T-helper 2 cell treated with Interferon-gamma antibody and Interleukin-4, amounts not matched to agents 5 μg/mL and 100 μg/mL, for 36 hours (primary cell): ENCODE measurements around the gene FOXK2.
A peak's percentile ranks its signal among the peaks of the same experiment; 100 is the strongest.

Source experiments
- DNase-seq: peaks from one replicate; pipeline ENCODE4 v3.0.0; 2021; ENCODE audit warnings: low spot score
- H3K27ac Mint-ChIP-seq: one replicate; pipeline ENCODE4 v1.8.0; 2021; ENCODE audit warnings: mild to moderate bottlenecking, mixed read lengths
- H3K27me3 Mint-ChIP-seq: one replicate; pipeline ENCODE4 v1.8.0; 2021; ENCODE audit warnings: low read depth, mixed read lengths
- H3K36me3 Mint-ChIP-seq: one replicate; pipeline ENCODE4 v1.8.0; 2021; ENCODE audit warnings: low read depth, mixed read lengths
- H3K4me1 Mint-ChIP-seq: one replicate; pipeline ENCODE4 v1.8.0; 2021; ENCODE audit warnings: low read depth, mixed read lengths
- H3K4me3 Mint-ChIP-seq: one replicate; pipeline ENCODE4 v1.8.0; 2022; ENCODE audit warnings: mild to moderate bottlenecking, moderate library complexity, mixed read lengths
- H3K9me3 Mint-ChIP-seq: one replicate; pipeline ENCODE4 v1.8.0; 2021; ENCODE audit warnings: mixed read lengths

The FOXK2 gene

DNA sequence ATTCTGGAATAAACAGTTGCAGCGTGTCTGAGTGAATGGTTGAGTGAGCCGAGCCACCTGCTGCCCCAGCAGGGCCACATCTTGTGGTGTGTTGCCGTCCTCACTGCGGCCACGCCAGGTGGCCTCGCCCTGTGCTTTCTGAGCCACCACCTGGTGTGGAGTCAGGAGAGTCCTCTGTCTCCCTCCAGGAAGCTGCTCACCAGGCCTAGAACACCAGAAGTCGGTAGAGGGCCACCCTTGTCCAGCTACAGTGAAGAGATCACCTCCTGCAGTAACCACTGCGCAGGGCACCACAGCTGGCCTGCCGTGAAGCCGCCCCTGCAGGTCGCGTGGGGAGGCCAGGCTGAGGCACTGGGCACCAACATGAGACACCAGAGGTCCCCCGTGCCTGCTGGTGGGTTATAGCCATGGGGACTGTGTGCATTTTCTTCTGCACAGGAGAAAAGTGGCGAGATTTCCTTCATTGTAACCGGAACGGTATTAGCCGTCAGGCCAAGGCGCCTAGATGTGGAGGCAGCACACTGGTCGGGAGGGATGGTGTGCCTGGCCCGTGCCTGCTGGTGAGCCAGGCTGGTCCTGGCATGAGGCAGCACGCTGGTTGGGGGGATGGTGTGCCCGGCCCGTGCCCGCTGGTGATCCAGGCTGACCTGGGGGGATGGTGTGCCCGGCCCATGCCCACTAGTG, 28.9 kb upstream of the FOXK2 start:
- Mint-ChIP-seq H3K27ac (no peak overlapping the region), H3K4me3 (no peak overlapping the region), H3K9me3 (no peaks in the 10 kb centered on the region), H3K27me3 (no peaks in the 10 kb centered on the region), H3K36me3 (peaks cover 29% of the 10 kb centered on the region), H3K4me1 (peaks cover 18% of the 10 kb centered on the region)
- DNase-seq: no peak

DNA sequence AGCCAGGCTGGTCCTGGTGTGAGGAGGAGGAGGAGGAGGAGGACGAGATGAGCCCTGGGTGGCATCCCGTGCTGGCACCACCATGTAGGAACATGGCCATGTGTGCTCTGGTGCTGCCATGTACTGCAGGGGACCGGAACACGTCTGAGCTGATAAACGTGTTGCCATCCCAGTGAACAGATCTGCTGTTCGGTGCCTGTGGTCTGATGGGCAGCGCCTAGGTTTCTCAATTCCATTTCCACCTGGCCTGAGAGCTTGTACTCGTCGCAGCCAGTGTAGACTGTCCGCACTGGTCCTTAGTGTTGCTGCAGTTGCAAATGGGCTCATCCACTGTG, 28.4 kb upstream of the FOXK2 start:
- H3K36me3 Mint-ChIP-seq: peaks cover 24% of the 10 kb centered on the region
- no peak overlapping the region for H3K4me3 Mint-ChIP-seq
- H3K4me1 Mint-ChIP-seq: peaks cover 15% of the 10 kb centered on the region
- no peaks in the 10 kb centered on the region for H3K9me3 Mint-ChIP-seq
- no peaks in the 10 kb centered on the region for H3K27me3 Mint-ChIP-seq
- DNase-seq: no peak
- no peak overlapping the region for H3K27ac Mint-ChIP-seq

DNA sequence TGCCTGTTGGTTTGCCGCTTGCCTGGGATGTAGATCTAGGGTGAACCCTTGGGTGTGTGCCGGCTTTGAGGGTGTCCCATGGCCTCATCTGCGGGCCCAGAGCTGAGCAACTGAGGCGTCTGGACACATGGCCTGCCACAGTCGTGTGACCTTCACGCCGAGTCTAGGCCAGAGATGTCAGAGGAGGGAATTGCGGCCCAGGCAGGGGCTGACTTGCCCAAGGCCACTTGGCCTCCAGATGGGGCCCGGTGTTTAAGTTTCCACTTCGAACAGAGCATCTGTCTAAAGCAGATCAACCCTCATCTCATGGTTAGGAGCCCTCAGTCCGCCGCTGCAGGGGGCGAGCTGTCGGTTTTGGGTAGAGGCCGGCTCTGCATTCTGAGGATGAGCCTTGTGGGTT, 28.0 kb upstream of the FOXK2 start:
- no peaks in the 10 kb centered on the region for H3K9me3 Mint-ChIP-seq
- no peaks in the 10 kb centered on the region for H3K27me3 Mint-ChIP-seq
- H3K36me3 Mint-ChIP-seq: peaks cover 21% of the 10 kb centered on the region
- H3K4me3 Mint-ChIP-seq: no peak overlapping the region
- no peak for DNase-seq
- H3K27ac Mint-ChIP-seq: no peak overlapping the region
- peaks cover 14% of the 10 kb centered on the region for H3K4me1 Mint-ChIP-seq

DNA sequence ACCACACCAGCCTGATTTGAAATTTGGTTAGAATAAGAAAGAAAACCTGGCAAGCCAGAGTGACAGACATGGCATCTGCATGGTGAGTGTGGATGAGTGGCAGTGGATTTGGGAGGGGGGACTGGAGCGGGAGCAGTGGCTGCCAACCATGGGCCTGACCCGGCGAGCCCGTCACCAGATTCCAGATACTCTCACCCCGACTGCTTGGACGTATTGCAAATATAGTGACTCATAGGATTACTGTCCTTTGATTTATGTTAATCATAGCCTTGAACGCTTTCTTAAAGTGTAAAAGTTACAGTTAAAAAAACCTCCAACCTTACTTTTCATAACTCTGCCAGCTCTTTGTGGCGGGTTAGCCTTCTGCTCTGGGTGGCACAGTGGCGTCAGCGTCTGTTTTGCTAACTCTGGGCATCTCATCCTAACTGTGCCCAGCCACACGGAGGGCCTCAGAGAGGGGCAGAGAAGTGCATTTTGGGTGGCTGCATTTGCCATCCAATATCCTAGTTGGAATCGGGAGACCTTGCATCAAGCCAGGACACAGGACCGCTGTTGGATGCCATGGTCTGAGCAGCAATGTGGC, 26.8 kb upstream of the FOXK2 start:
- no peak overlapping the region for H3K27ac Mint-ChIP-seq

DNA sequence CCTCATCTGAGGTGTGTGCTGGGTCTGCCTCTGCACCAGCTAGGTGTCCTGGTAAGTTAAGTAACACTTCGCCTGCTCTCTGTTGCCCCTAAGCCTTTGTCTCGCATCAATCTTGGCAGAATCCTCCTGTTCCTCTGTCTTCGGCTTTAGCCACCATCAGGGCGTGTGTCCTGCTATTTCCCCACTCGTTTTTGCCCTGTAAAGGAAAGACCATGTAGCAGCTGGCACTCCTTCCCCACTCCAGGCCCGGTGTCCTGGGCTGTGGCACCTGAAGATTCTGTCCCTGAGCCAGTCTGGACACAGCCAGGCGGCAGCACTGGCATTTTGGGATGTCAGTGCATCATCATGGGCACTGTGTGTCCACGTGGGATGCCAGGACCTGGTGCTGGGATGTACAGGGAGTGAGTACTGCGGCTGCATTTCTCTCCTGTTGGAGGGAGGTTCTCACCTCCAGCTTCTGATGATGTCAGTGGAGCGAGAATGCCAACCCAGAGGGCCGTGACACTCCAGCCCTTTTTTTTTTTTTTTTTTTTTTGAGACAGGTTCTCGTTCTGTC, 26.2 kb upstream of the FOXK2 start:
- H3K27ac Mint-ChIP-seq: no peak overlapping the region
- peaks cover 9% of the 10 kb centered on the region for H3K36me3 Mint-ChIP-seq
- peaks cover 15% of the 10 kb centered on the region for H3K4me1 Mint-ChIP-seq
- no peaks in the 10 kb centered on the region for H3K27me3 Mint-ChIP-seq
- no peak for DNase-seq
- H3K4me3 Mint-ChIP-seq: no peak overlapping the region
- no peaks in the 10 kb centered on the region for H3K9me3 Mint-ChIP-seq

More for the DNA sequence above, 26.8 kb upstream of the FOXK2 start:
- H3K27me3 Mint-ChIP-seq: no peaks in the 10 kb centered on the region
- no peak overlapping the region for H3K4me3 Mint-ChIP-seq
- DNase-seq: no peak
- peaks cover 14% of the 10 kb centered on the region for H3K4me1 Mint-ChIP-seq
- H3K36me3 Mint-ChIP-seq: peaks cover 13% of the 10 kb centered on the region
- H3K9me3 Mint-ChIP-seq: no peaks in the 10 kb centered on the region

DNA sequence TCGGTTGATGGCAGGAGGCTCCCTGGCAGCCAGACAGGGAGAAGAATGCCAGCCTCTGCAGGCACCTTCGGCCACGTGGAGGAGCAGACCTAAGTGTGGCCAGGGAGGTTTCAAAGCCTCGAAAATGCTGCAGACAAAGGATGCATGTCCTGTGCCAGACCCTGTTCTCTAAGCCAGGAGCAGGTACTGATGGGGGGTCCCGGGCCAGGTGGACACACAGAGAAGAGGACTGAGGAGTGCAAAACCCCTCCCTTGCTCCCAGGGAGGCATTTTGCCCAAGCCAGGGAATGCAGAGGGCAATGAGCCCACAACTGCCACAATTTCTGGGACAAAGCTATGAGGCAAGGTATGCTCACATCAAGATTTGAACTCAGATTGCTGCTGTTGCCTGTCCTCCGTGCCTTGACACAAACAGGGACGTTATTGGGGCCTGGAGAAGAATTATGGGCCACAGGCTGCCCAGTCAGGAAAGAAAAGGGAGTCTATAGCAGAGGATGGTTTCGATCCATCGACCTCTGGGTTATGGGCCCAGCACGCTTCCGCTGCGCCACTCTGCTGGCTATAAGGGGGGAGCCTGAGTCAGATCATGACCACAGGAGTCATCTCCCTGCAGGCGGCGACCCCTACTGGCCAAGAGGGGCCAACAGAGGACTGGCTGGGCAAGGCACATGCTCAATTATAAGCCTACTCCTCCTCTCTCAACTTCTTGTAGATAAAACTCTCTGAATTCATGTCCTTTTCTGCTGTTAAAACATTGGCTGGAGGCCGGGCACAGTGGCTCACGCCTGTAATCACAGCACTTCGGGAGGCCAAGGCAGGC, 25.1 kb upstream of the FOXK2 start:
- peak; percentile 86 for DNase-seq
- Mint-ChIP-seq H3K4me3 (peak overlapping the region; percentile 63), H3K9me3 (no peaks in the 10 kb centered on the region), H3K27ac (peak overlapping the region; percentile 83), H3K36me3 (peaks cover 1% of the 10 kb centered on the region), H3K27me3 (peaks cover 2% of the 10 kb centered on the region), H3K4me1 (peaks cover 20% of the 10 kb centered on the region)

DNA sequence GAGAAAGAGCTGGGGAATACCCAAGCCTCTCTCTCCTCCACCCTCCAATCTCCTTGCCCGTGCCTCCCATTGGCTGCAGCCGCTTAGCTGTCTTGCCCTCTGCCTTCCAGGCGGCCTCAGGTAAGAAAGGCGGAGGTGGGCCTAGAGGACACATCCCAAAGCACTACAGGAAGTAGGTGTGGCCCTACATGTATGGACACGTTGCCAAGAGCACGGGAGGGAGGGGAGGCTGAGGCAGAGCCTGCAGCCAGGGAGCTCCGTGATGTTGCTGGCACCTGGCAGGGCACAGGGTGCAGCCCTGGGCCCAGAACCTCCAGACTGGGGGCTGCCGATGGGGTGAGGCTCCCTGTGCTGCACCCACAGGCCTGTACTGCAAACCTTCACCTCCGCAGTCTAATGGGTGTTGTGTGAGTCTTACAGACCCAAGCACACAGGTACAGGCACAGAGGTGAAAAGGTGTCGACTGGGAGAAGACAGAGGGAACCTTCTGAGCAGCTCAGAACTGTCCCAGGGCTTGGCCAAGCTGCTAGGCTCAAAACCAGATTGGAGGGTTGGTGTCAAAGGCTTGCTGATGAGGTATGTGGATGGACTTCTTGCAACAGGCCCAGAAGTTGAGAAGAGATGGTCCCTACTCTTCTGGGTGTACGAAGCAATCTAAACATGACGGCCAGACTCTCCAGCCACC, 23.5 kb upstream of the FOXK2 start:
- Mint-ChIP-seq H3K4me1 (peaks cover 21% of the 10 kb centered on the region), H3K27ac (peak overlapping the region; percentile 71), H3K27me3 (peaks cover 2% of the 10 kb centered on the region), H3K36me3 (no peaks in the 10 kb centered on the region), H3K9me3 (no peaks in the 10 kb centered on the region), H3K4me3 (peak overlapping the region; percentile 67)
- DNase-seq: no peak

DNA sequence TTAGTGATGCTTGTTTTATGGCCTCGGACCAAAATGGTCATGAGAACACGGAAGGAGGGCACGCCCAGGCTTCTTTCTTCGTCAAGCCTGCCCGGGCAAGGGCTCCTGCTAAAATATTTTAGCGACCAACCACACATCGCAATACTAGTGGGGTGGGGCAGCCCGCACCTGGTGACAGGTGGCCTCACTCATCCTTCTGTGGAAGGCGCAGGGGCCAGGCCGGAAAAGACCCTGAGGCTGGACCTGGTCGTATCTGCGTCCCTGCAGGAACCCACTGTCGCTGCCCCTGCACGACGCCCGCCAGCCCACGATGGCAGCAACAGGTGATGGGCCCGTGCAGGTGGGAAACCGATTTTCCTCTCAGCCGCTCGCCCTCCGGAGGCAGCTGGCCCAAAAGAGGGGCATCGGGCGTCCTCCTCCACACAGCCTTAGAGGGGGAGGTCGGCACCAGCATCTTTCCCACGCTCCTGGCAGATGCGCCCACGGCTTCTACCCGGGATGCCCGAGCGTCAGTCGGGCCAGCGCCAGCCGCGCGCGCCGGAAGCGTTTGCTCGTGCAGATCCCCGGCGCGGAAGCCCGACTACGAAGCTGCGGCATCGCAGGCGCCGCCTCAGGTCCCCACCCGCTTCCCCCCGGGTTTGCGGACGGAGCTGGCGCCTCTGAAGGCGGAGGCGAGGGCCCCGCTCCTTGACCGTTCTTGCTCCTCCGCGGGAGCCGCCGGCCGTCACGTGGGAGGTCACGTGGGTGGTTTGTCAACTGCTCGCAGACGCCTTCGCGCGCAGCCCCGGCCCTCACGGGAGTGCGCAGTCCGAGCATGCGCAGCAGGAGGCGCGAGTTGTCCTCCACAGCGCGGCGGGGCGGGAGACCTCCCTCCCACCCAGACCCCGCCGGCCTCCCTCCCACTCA, 22.8 kb upstream of the FOXK2 start:
- Mint-ChIP-seq H3K36me3 (no peaks in the 10 kb centered on the region), H3K27ac (peak overlapping the region; percentile 71), H3K4me3 (peak overlapping the region; percentile 67), H3K4me1 (peaks cover 21% of the 10 kb centered on the region), H3K9me3 (no peaks in the 10 kb centered on the region), H3K27me3 (peaks cover 2% of the 10 kb centered on the region)
- peak; percentile 96 for DNase-seq

DNA sequence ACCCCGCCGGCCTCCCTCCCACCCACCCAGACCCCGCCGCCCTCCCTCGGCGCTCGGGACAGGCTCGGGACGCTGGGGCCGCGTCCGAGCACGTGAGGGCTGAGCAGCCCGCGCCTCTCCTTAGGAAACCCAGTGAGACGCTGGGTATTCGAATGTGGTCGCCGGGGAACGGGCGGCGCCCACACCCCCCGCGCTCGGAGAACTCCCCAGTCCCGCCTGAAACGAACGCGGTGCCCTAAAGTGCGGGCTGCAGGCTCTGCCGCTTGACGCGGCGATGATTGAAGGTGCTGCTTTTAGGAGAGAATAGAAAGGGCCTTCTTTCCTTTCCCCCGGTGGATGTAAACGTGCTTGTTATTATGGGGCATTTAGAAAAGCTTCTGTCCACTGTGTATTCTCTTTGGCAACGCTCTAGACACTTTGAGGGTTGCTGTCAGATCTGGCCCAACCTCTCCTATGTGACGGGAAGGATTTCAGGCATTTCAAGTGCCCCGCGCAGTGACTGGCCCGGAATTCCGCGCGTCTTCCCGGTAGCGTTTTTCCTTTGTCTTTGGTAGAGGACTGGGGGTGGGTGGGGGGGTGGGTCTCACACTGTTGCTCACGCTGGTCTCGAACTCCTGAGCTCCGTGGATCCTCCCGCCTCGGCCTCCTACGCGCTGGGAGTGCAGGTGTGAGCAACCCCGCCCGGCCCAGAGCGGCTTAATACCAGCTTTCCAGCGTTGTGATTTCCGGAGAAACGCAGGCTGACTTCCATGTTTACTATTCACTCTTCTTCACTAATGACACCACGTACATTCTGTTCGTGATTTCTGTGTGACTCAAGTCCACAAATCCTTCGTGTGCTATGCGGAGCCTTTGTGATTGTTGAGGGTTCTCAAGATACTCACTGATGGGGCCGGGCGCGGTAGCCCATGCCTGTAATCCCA, 21.8 kb upstream of the FOXK2 start:
- Mint-ChIP-seq H3K4me1 (peaks cover 21% of the 10 kb centered on the region), H3K9me3 (no peaks in the 10 kb centered on the region), H3K27me3 (peaks cover 2% of the 10 kb centered on the region), H3K27ac (peak overlapping the region; percentile 88), H3K4me3 (peak overlapping the region; percentile 84), H3K36me3 (no peaks in the 10 kb centered on the region)
- DNase-seq: peak; percentile 35

DNA sequence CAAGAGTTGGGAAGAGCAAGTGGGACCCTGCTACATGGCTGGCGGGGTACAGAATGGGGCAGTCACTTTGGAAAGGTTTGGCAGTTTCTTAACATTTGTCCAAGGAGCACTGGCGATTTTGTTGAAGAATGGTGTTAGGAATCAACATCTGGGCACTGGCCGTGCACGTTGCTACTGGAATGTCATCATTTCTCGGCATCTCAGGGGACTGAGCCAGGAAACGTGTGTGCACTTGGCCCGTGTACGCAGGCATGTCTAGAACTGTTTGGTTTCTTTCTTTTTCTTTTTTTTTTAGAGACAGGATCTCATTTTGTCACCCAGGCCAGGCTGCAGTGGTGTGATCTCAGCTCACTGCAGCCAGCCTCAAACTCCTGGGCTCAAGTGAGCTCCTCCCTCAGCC, 17.3 kb upstream of the FOXK2 start:
- no peaks in the 10 kb centered on the region for H3K36me3 Mint-ChIP-seq
- no peaks in the 10 kb centered on the region for H3K9me3 Mint-ChIP-seq
- H3K27ac Mint-ChIP-seq: no peak overlapping the region
- no peak for DNase-seq
- H3K4me1 Mint-ChIP-seq: peaks cover 13% of the 10 kb centered on the region
- peaks cover 2% of the 10 kb centered on the region for H3K27me3 Mint-ChIP-seq
- no peak overlapping the region for H3K4me3 Mint-ChIP-seq

DNA sequence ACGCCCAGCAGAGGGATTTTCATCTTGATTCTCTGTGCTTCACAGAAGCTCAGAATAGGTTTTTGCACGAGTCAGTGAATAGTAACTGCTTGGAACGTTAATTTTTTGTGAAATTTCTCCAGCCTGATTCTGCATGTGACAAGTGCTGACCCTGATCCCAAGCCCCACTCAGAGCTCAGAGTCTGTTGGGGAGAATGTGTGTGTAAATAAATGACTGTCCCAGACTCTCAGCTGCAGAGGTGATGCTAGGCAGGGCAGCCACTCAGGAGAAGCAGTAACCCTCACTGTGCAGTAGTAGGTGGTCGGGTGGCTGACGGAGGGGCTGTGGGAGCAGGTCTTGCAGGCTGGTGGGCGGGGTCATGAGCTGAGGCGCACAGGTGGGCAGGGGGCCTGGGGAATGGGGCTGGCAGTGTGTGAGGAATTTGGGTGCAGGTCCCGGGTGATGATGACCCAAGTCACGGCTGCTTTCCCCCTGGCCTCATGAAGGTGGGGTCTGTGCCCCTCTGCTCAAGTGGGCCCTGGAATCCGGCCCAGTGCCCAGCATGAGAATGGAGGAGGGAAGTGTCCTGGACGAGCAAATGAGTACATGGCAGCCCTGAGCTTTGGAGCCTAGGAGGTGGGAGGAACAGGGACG, 16.3 kb upstream of the FOXK2 start:
- no peak overlapping the region for H3K27ac Mint-ChIP-seq
- no peaks in the 10 kb centered on the region for H3K36me3 Mint-ChIP-seq
- peaks cover 9% of the 10 kb centered on the region for H3K4me1 Mint-ChIP-seq
- peaks cover 2% of the 10 kb centered on the region for H3K27me3 Mint-ChIP-seq
- no peaks in the 10 kb centered on the region for H3K9me3 Mint-ChIP-seq
- no peak overlapping the region for H3K4me3 Mint-ChIP-seq
- no peak for DNase-seq

DNA sequence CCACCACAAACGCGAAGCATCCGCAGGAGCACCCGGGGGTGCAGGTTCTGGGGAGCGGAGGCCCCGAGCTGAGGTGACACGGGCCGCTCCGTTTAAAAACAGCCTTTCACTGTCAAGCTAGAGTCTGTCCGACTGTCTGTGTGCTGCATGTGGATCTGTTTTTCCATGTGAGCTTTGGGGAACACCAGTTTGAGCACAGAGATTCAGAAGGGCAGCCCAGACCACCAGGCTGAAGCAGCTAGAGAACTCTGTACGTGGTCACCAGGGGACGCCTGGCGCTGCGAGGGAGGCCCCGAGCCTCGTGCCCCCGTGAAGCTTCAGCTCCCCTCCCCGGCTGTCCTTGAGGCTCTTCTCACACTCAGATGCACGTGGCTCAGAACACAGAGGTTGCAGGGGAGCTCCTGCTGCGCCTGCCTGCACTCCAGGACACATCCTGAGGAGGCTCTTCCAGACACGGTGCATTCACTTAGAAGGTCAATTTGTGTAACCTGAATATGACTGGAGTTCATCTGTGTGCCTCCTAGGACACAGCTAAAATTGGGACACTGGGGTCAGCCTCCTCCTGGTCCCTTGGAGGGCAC, 15.7 kb upstream of the FOXK2 start:
- no peak for DNase-seq
- Mint-ChIP-seq H3K9me3 (no peaks in the 10 kb centered on the region), H3K27me3 (peaks cover 2% of the 10 kb centered on the region), H3K27ac (no peak overlapping the region), H3K4me1 (peaks cover 9% of the 10 kb centered on the region), H3K36me3 (no peaks in the 10 kb centered on the region), H3K4me3 (no peak overlapping the region)
